HepG2 (cell line): ENCODE data around the gene ATP8B1. TPM values are rescaled to one million over a fixed set of nuclear protein-coding genes. Genes with fewer than 3 reads are reported as not detected.

Experiments
- BHLHE40 ChIP-seq: IDR thresholded peaks from 2 replicates; pipeline ENCODE4 v1.6.1; 2011; ENCODE audit warnings: low read length, improper control_type of control experiment
- EZH2 ChIP-seq: conservative IDR thresholded peaks from 2 replicates; pipeline ENCODE4 v1.6.1; 2012; ENCODE audit warnings: mild to moderate bottlenecking, low read depth, low read length, moderate library complexity
- FOSL1 ChIP-seq: sonication (generic); formaldehyde crosslinking; IDR thresholded peaks from 2 replicates; pipeline ENCODE4 v1.9.0; 2021; ENCODE audit warnings: missing genetic modification reagents, borderline replicate concordance
- GTF3A ChIP-seq: sonication (generic); formaldehyde crosslinking; conservative IDR thresholded peaks from 2 replicates; pipeline ENCODE4 v1.4.0; 2020; ENCODE audit warnings: mild to moderate bottlenecking, missing genetic modification reagents
- HCFC1 ChIP-seq: fragments of 150-350 bp; IDR thresholded peaks from 2 replicates; pipeline ENCODE4 v1.6.1; 2014; ENCODE audit warnings: low read depth, low read length
- MAZ ChIP-seq, 2 experiments: sonication (generic) in 1 of 2; formaldehyde crosslinking in 1 of 2; IDR thresholded peaks; 2 replicates each; pipeline versions ENCODE4 v1.5.0 to v1.6.1; 2012 to 2020; ENCODE audit warnings: low read depth in 2 of 2, mild to moderate bottlenecking in 2 of 2, borderline replicate concordance in 1 of 2, improper control_type of control experiment in 1 of 2, low read length in 1 of 2, missing genetic modification reagents in 1 of 2, moderate library complexity in 1 of 2
- MYC ChIP-seq: sonication (generic); formaldehyde crosslinking; IDR thresholded peaks from 2 replicates; pipeline ENCODE4 v1.9.0; 2021; ENCODE audit warnings: missing genetic modification reagents, borderline replicate concordance
- MZF1 ChIP-seq: sonication (generic); formaldehyde crosslinking; IDR thresholded peaks from 2 replicates; pipeline ENCODE4 v1.8.1; 2023; ENCODE audit warnings: mild to moderate bottlenecking, missing genetic modification reagents, borderline replicate concordance
- NR2F6 ChIP-seq, 2 experiments: IDR thresholded peaks; 2 replicates each; pipeline ENCODE4 v1.6.1; 2016; ENCODE audit warnings: antibody characterized with exemption in 1 of 2, mild to moderate bottlenecking in 1 of 2
- PLRG1 ChIP-seq: fragments of 450-650 bp; conservative IDR thresholded peaks from 2 replicates; pipeline ENCODE4 v1.6.1; 2016
- RFXAP ChIP-seq: sonication (generic); formaldehyde crosslinking; IDR thresholded peaks from 2 replicates; pipeline ENCODE4 v1.4.0; 2020; ENCODE audit warnings: missing genetic modification reagents, borderline replicate concordance
- SP2 ChIP-seq: sonication (generic); formaldehyde crosslinking; IDR thresholded peaks from 2 replicates; pipeline ENCODE4 v1.5.1; 2020; ENCODE audit warnings: mild to moderate bottlenecking, missing genetic modification reagents
- SP5 ChIP-seq: IDR thresholded peaks from 2 replicates; pipeline ENCODE4 v1.6.1; 2016; ENCODE audit warnings: low read depth, borderline replicate concordance
- SSRP1 ChIP-seq: IDR thresholded peaks from 2 replicates; pipeline ENCODE4 v1.6.1; 2016; ENCODE audit warnings: control low read depth
- XRCC5 ChIP-seq: fragments of 200-400 bp; formaldehyde crosslinking; optimal IDR thresholded peaks from 2 replicates; pipeline ENCODE3; 2017; ENCODE audit warnings: mild to moderate bottlenecking, low read length
- ZNF318 ChIP-seq: sonication (generic); formaldehyde crosslinking; IDR thresholded peaks from 2 replicates; pipeline ENCODE4 v1.4.0; 2020; ENCODE audit warnings: mild to moderate bottlenecking, missing genetic modification reagents
- ZNF691 ChIP-seq: sonication (generic); formaldehyde crosslinking; IDR thresholded peaks from 2 replicates; pipeline ENCODE4 v1.4.0; 2020; ENCODE audit warnings: missing genetic modification reagents, low read depth, mild to moderate bottlenecking, borderline replicate concordance
- polyA plus RNA-seq, 8 experiments: library from polyadenylated mRNA; depleted of rRNA in 3 of 8; stranded (reverse) in 7 of 8; unstranded in 1 of 8; fragments of >200 nt; fragmentation: Illumina TruSeq in 4 of 8; extraction: Trizol in 4 of 8; gene quantifications; 2 replicates each; pipeline versions ENCODE4 v1.2.1 to v1.2.3, GENCODE V29; 2011 to 2016; ENCODE audit warnings: low read depth in 4 of 8, missing spikeins in 1 of 8, mixed read lengths in 1 of 8; ENCODE audit not compliant: insufficient read depth in 1 of 8
- total RNA-seq, 5 experiments: library from RNA; depleted of rRNA; stranded (reverse); fragments of >200 nt; fragmentation: Illumina TruSeq; extraction: Trizol; gene quantifications; 2 replicates each; pipeline ENCODE4 v1.2.3, GENCODE V29; 2016; ENCODE audit warnings: low read depth in 1 of 5
- TF ChIP-seq, protein P1 (sequence below): sonication (generic); formaldehyde crosslinking; IDR thresholded peaks from 2 replicates; pipeline ENCODE4 v1.4.0; 2020; ENCODE audit warnings: missing genetic modification reagents

The ATP8B1 gene
- total and polyA plus RNA-seq, 2 of the 13 experiments (the other 11 are each of a cell fraction or from before 2014, with no cell fraction given), result 2.8 to 4.0 TPM

GRCh38 chr18:57803103-57803969, at the start of gene ATP8B1 (continued):
- 0 out of 2 replicates have a peak, but pooled peaks have one; percentile 34 for TF ChIP-seq MYC (CRISPR knock-in tag)
- TF ChIP-seq SP5 (CRISPR knock-in tag), result no peak
- 0 out of 2 replicates have a peak, but pooled peaks have one; percentile 53 for TF ChIP-seq GTF3A (CRISPR knock-in tag)
- 0 out of 2 replicates have a peak, but pooled peaks have one; percentile 24 for TF ChIP-seq ZNF318 (CRISPR knock-in tag)
- no peak for TF ChIP-seq SSRP1 (CRISPR knock-in tag)
- TF ChIP-seq RFXAP, result no peak
- 0 out of 2 replicates have a peak, but pooled peaks have one; percentile 34 for TF ChIP-seq FOSL1 (CRISPR knock-in tag)
- TF ChIP-seq NR2F6 (IDR thresholded peaks at IDR 0.05), result no peak
- TF ChIP-seq NR2F6 (CRISPR knock-in tag; IDR thresholded peaks at IDR 0.05), result no peak
- TF ChIP-seq, protein P1, sequence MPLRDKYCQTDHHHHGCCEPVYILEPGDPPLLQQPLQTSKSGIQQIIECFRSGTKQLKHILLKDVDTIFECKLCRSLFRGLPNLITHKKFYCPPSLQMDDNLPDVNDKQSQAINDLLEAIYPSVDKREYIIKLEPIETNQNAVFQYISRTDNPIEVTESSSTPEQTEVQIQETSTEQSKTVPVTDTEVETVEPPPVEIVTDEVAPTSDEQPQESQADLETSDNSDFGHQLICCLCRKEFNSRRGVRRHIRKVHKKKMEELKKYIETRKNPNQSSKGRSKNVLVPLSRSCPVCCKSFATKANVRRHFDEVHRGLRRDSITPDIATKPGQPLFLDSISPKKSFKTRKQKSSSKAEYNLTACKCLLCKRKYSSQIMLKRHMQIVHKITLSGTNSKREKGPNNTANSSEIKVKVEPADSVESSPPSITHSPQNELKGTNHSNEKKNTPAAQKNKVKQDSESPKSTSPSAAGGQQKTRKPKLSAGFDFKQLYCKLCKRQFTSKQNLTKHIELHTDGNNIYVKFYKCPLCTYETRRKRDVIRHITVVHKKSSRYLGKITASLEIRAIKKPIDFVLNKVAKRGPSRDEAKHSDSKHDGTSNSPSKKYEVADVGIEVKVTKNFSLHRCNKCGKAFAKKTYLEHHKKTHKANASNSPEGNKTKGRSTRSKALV (CRISPR knock-in tag), result peak; percentile 97
- no peak for TF ChIP-seq BHLHE40
- TF ChIP-seq XRCC5, result peak; percentile 28
- no peak for TF ChIP-seq MZF1 (CRISPR knock-in tag)
- TF ChIP-seq PLRG1, result no peak
- TF ChIP-seq SP2 (CRISPR knock-in tag), result no peak
- TF ChIP-seq EZH2, result no peak
- peak; percentile 55; the same call in 1 of the 2 replicates for TF ChIP-seq ZNF691 (CRISPR knock-in tag)
- no peak for TF ChIP-seq HCFC1
- TF ChIP-seq MAZ (IDR thresholded peaks at IDR 0.05; ENCODE audit: borderline replicate concordance, low read depth, low read length), result no peak
- peak; percentile 60; the same call in 1 of the 2 replicates for TF ChIP-seq MAZ (CRISPR knock-in tag; IDR thresholded peaks at IDR 0.05; ENCODE audit: low read depth)
